Urinary bladder (tissue), 4 donors: ENCODE measurements around the gene MELTF. TPM values are rescaled to one million over a fixed set of nuclear protein-coding genes. Genes with fewer than 3 reads are reported as not detected.

Experiments
- DNase-seq: peaks from one replicate; pipeline ENCODE4 v3.0.0-alpha.2; 2015; ENCODE audit errors: extremely low spot score
- H3K27ac ChIP-seq: one replicate; pipeline ENCODE4 v1.5.1; 2013; ENCODE audit warnings: low read depth, mild to moderate bottlenecking, moderate library complexity
- H3K36me3 ChIP-seq: one replicate; pipeline ENCODE4 v1.6.1; 2013; ENCODE audit warnings: mild to moderate bottlenecking, moderate library complexity; ENCODE audit not compliant: insufficient read depth
- H3K4me1 ChIP-seq: one replicate; pipeline ENCODE4 v1.6.1; 2013; ENCODE audit warnings: mild to moderate bottlenecking, moderate library complexity; ENCODE audit not compliant: insufficient read depth
- H3K4me3 ChIP-seq: one replicate; pipeline ENCODE4 v1.5.1; 2013; ENCODE audit warnings: low read depth, low read length
- WGBS: extraction: QIAGEN DNeasy Blood & Tissue Kit; methylation state at CpG from one replicate; pipeline ENCODE4 v1.1.7; 2013; 5-methylcytosine and 5-hydroxymethylcytosine counted together
- polyA plus RNA-seq: library from polyadenylated mRNA; stranded (reverse); fragments of 200-250 nt; gene quantifications from one replicate; pipeline ENCODE4 v1.2.3, GENCODE V29; 2013
- total RNA-seq: library from RNA; depleted of rRNA; stranded (reverse); fragments of >200 nt; gene quantifications from one replicate; pipeline ENCODE4 v1.2.3, GENCODE V29; 2014
- donor health status: healthy with polysubstance abuse.
- donor health status: healthy.

Gene MELTF
- total and polyA plus RNA-seq, 2 donors = 4.9 to 8.4 TPM

DNA sequence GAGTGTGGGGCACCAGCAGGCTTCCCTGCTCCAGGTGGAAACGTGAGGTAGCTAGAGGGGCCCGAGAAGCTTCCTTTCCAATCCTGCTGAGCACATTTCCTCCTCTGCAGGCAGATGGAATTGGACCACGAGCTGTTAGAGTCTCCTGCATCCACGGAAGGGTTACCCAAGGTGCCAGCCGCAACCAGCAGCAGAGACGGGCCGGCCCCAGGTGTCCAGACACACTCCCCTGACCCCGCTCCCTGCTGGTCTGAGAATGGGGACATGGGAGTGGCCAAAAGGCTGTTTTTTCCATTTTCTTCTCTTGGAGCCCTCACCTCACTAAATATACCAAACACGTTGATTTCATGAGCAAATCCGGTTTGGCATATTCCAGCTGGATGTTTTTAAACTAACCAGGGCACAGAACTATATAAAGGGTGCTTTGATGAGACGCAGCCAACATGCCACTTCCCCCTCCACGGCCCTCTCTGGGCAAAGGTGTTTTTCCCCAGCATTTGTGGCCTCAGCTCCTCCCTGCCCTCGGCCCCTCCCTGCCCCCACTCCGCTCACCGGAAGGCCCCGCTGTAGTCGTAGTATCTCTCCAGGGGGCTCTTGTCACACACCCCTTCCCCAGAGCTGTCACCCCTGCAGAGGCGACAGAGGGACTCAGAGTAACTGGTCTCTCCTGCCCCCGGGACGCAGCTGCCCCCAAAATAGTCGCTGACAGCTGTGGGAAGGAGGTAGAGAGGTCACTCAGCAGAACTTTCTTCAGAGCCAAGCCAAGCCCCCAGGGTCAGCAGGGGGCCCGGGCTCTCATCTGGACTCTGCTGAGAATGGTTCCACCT lies 7.0 kb downstream of the MELTF start:
- Histone ChIP-seq H3K36me3 (no peaks in the 10 kb centered on the region), H3K4me3 (no peak overlapping the region), H3K4me1 (no peaks in the 10 kb centered on the region), H3K27ac (no peak overlapping the region)
- WGBS = 33% methylated on average over 22 of the region's 22 CpGs
- DNase-seq = no peak

DNA sequence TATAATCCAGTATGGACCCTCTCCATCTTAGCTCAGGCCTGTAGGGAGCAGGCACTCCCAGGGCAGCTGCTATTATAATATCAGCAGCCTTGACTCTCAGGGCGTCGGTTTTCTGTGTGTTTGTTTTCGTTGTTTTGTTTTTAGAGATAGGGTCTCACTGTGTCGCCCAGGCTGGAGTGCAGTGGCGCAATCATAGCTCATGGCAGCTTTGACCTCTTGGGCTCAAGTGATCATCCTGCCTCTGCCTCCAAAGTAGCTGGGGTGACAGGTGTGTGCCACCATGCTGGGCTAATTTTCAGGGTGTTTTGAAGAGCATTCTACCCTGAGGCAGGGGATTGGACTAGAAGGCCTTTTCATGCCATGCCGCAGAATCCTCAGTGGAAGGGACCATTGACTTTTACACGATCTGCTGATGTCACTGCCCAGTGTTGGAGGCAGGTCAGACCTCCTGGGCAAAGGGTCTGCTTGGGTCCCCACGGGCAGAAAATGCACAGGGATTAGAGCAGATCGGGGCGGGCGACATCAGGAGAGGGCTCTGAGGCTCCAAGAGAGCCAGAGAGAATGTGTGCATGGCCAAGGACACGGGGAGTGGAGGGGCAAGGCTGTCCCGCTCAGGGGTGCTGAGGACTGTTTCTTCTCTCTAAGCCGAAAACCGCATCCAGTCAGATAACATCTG lies 7.8 kb downstream of the MELTF start:
- H3K4me1 ChIP-seq = no peaks in the 10 kb centered on the region
- H3K27ac ChIP-seq = no peak overlapping the region
- H3K36me3 ChIP-seq = no peaks in the 10 kb centered on the region
- no peak overlapping the region for H3K4me3 ChIP-seq
- 82% methylated on average over 15 of the region's 15 CpGs for WGBS
- DNase-seq = no peak

DNA sequence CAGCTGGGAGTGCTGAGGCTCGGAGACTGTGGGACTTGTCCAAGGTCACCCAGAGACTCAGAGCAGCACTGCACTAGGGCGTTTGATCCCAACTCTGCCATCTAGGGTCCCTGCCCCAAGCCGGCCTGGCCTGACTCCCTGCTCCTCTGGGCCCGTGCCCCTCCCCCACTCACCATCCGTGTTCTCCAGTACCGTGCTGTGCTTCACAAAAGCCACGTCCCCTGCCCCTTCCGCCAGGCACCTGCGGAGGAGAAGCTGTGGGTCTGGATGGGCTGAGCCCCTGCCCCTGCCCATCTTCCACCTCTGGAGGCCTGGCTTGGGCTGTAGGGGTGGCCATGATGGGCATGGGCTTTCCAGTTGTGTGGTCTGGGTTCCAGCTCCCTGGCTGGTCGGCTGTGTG lies 8.4 kb downstream of the MELTF start:
- Histone ChIP-seq H3K36me3 (no peaks in the 10 kb centered on the region), H3K27ac (no peak overlapping the region), H3K4me1 (no peaks in the 10 kb centered on the region), H3K4me3 (no peak overlapping the region)
- 65% methylated on average over 10 of the region's 10 CpGs for WGBS
- DNase-seq = no peak

DNA sequence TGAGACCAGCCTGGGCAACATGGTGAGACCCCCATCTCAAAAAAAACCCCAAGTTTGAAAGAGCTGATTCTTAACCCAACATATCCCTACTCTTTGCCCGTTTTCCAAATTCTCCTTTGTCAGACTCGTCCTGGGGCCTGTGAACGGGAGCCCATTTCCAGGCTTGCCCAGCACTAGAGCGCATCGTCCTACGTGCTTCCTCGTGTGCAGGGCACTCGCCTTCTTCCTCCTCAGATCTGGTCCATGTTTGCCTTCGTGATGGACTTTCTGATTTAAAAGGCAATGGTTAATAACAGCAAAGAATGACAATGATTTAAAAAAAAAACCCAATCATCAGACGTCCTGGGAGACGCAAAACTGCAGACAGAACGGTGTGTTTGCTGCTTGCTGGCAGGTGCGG lies 10.1 kb downstream of the MELTF start:
- 82% methylated on average over 13 of the region's 13 CpGs for WGBS
- DNase-seq = no peak
- H3K4me1 ChIP-seq = no peaks in the 10 kb centered on the region
- H3K36me3 ChIP-seq = no peaks in the 10 kb centered on the region
- no peak overlapping the region for H3K27ac ChIP-seq
- H3K4me3 ChIP-seq = no peak overlapping the region

DNA sequence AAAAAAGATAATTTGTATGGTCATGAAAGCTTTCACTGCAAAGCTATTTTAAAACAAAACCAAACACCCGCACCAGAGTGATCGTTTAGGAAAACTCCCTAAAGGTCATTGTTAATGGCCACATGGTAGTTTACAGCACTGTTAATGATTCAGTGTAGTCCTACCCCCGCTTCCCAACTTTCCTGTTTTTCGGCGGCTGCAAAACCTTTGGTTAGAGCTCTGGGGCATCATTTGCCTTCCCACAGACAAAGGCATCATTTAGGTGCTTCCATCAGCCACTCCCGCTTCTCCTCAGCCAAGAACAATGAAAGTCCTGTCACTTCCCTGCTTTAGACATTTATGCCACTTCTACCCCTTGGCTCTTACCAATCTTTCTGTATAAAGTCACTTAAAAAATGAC lies 10.6 kb downstream of the MELTF start:
- H3K27ac ChIP-seq = no peak overlapping the region
- H3K36me3 ChIP-seq = no peaks in the 10 kb centered on the region
- H3K4me3 ChIP-seq = no peak overlapping the region
- no peaks in the 10 kb centered on the region for H3K4me1 ChIP-seq
- no peak for DNase-seq
- WGBS = 50% methylated on average over 6 of the region's 6 CpGs

DNA sequence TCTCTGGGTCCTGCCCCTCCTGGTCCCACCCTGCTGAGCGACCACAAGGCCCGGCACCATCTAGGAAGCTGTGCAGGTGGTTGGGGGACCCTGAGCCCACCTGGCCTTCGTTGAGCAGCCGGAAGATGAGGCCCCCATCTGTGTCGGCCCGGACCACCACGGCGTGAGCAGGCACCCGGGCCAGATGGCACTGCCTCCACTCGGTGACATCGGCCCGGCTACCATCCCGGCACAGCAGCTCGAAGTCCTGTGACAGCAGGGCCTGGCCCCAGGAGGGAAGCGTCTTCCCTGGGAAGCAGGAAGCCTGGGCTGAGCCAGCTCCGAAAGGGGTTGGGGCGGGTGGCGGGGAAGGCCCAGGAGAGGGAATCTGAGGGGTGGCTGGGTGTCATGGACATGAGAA lies 12.6 kb downstream of the MELTF start:
- H3K4me3 ChIP-seq = no peak overlapping the region
- no peaks in the 10 kb centered on the region for H3K4me1 ChIP-seq
- WGBS = 97% methylated on average over 18 of the region's 18 CpGs
- H3K27ac ChIP-seq = no peak overlapping the region
- no peaks in the 10 kb centered on the region for H3K36me3 ChIP-seq
- DNase-seq = no peak

DNA sequence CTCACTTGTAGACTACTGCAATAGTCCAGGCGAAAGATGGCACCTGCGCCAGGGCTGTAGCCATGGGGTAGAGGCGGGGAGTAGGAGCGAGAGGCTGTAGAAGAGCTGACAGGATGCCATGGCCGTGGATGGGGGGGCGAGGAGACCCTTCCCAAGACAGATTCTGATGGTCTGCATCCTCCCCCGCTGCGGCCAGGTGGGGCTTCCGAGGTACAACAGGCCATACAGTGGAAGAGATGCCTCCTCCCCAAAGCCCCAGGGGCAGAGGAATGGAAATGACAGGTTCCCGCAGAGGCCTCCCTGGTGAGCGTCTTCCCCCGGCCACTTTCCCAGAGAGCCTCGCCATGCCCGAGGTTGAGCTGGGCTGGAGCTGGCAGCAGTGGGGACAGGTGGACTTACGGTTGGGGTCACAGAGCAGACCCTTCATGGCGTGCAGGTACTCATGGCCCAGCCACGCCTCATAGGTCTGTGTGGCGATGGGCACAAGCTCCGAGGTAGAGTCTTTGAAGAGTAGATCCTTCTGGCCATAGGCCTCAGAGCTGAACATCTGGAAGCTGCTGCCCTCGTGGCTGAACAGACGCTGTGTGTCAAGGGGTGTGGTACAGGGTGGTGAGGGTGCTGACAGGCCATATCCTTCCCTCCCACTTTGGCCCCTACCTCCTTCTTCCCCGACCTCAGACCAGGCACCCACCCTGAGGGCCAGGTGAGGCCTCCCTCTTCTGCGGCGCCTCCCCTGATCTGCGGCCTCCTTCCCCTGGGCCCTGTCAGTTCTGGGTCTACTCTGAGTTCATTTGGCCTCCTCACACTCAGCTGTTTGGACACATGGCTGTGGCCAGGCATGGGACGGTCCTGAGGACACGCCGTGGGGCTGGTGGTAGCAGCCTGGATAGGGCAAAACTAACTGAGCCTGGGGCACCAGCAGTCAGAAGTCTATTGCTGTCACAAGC lies 13.6 kb downstream of the MELTF start:
- H3K4me3 ChIP-seq = no peak overlapping the region
- no peaks in the 10 kb centered on the region for H3K4me1 ChIP-seq
- DNase-seq = no peak
- no peaks in the 10 kb centered on the region for H3K36me3 ChIP-seq
- no peak overlapping the region for H3K27ac ChIP-seq
- WGBS = 93% methylated on average over 28 of the region's 28 CpGs

DNA sequence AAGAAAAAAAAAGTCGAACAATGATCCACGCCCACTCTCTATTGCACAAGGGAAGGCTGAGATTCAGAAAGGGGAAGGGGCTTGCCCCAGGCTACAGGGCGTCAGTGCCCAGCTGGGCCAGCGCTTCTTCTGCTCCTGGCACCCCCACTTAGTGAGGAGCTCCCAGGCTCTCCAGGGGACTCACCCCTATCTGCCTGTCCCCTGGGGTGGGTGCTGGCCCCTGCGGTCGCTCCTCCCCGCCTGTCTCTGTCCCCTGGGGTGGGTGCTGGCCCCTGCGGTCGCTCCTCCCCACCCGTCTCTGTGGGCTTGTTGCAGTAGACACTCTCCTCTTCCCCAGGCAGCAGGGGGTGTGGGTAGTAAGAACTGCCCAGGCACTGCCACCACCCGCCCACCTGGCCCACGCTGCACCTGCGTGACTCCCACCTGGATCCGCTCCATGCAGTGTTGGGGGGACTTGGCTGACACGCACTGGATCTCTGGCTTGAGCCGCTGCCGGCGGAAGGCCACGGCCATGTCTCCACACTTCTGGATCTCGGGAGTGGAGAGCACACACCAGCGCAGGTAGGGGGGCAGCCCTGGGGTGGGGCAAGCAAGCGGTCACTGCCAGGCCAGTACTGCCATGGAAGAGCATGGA lies 14.6 kb downstream of the MELTF start:
- WGBS = 94% methylated on average over 22 of the region's 22 CpGs

DNA sequence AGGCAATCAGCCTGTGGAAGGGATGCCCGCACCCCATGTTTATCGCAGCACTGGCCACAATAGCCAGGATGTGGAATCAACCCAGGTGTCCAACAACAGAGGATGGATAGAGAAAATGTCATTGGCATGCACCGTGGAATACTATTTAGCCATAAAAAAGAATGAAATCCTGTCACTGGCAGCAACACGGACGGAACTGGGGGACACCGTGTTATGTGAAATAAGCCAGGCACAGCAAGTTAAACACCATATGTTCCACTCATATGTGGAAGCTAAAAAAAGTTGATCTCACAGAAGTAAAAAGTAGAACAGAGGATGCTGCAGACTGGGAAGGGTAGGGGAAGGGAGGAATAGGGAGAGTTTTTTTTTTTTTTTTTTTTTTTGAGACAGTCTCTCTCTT lies 15.6 kb downstream of the MELTF start:
- WGBS = 88% methylated on average over 6 of the region's 6 CpGs
- Histone ChIP-seq H3K4me1 (no peaks in the 10 kb centered on the region), H3K36me3 (no peaks in the 10 kb centered on the region)

More for the DNA sequence above, 14.6 kb downstream of the MELTF start:
- H3K4me3 ChIP-seq = no peak overlapping the region
- H3K4me1 ChIP-seq = no peaks in the 10 kb centered on the region
- H3K27ac ChIP-seq = no peak overlapping the region
- H3K36me3 ChIP-seq = no peaks in the 10 kb centered on the region
- DNase-seq = no peak

DNA sequence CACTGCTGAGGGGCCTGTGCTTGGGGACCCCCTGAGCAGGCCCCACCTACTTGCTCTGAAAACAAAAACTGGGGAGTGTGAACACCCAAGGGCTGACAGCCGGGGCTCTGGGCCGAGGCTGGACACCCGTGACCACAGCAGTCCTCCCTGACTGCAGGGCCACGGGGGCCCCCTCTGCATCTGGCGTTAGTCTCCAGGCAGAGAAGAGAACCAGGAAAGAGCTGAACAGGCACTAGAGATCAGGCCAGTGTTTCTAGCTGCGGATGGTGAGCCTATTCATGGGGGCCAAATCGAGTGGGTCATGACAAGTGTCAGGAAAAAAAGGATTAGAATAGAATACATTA lies 17.1 kb downstream of the MELTF start:
- no peak for DNase-seq
- Histone ChIP-seq H3K27ac (no peak overlapping the region), H3K36me3 (no peaks in the 10 kb centered on the region), H3K4me3 (no peak overlapping the region), H3K4me1 (no peaks in the 10 kb centered on the region)
- 93% methylated on average over 7 of the region's 7 CpGs for WGBS

More for the DNA sequence above, 15.6 kb downstream of the MELTF start:
- DNase-seq = no peak
- Histone ChIP-seq H3K27ac (no peak overlapping the region), H3K4me3 (no peak overlapping the region)

DNA sequence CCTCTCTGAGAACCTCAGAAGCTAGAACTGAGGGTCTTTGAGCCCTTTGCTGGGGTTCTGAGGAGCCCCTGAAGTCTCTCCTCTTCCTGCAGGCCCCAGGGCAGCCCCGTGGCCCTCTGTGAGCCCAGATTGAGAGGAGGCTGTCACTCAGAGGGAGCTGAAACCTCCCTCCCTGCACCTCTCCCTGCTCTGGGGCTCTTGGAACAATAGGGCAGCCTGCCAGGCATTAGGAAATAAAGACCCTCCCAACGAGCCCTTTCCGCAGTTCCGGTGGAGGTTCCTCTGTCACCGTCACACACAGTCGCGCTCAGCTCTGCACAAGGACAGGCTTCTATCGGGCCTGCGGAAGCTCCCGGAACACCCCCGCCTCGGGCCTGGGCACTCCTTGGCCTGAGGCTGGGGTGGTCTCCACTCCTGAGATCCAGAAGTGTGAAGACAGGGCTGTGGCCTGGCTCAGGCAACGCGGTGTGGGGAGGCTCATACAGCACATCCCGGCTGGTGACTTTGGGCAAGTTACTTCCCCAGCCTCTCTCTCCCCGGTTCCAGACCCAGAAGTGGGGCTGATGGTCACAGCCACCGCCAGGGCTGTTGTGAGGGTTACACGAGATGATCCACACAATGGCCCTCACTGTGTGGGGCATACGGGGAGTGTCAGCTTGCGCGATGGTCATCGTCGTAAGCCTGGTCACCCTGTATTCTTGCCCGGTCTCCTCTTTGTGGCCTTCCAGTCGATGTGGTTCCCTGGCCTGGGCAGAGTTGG lies 17.7 kb downstream of the MELTF start:
- H3K4me1 ChIP-seq = no peaks in the 10 kb centered on the region
- DNase-seq = no peak
- no peak overlapping the region for H3K4me3 ChIP-seq
- H3K36me3 ChIP-seq = no peaks in the 10 kb centered on the region
- 93% methylated on average over 25 of the region's 25 CpGs for WGBS
- no peak overlapping the region for H3K27ac ChIP-seq

DNA sequence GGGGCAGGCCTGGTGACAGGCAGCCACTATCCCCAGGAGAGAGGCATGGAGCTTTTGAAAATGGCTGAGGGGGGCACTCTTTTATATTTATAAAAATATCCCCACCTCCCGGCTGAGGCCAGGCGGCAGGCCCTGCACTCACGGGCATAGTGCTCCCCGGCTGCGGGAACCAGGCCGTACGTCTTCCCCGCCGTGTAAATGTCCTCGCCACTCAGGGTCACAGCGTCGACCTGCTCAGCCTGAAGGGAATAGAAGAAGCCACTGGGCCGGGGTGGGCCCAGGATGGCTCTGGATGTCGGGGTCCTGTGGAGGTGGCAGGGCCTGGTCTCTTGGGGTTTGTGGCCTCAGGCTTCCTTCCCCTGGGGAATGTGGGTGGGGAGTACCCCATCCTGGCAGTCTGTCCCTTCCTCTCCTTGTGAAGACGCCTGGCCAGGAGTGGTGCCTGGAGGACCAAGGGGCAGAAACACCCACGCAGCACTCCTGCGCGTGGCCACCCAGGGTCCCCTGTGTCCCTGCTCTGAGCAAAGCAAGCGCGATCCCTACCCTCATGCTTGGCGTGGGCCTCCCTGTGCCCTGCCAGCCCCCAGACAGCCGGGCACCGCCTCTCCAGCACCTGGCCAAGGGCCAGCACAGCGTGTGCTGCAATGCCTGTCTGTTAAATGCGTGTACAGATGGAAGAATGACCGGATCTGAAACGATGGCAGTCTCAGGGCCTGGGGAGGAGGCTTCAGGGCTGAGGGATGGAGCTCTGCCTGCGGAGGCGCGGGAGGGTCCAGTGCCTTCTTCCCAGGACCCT lies 18.9 kb downstream of the MELTF start:
- H3K36me3 ChIP-seq = no peaks in the 10 kb centered on the region
- H3K27ac ChIP-seq = no peak overlapping the region
- DNase-seq = no peak
- no peak overlapping the region for H3K4me3 ChIP-seq
- H3K4me1 ChIP-seq = no peaks in the 10 kb centered on the region
- WGBS = 77% methylated on average over 30 of the region's 30 CpGs
